Right lobe of liver (tissue), 6 donors: ENCODE data around the gene LRRN1. TPM values are rescaled to one million over a fixed set of nuclear protein-coding genes. Genes with fewer than 3 reads are reported as not detected.

Experiments used
- ATAC-seq, 4 donors: fragments of 200-7000 bp; cut with Tn5 transposase; one replicate each; pipeline ENCODE4 v1.9.1; 2020; ENCODE audit warnings: mild to moderate bottlenecking in 4 of 4, moderate library complexity in 4 of 4
- DNase-seq, 3 donors: peaks; one replicate each; pipeline ENCODE4 v3.0.0-alpha.2; 2020
- H3K27ac ChIP-seq, 3 donors: fragments of 200-600 bp; one replicate each; pipeline ENCODE4 v1.8.0; 2022
- H3K27me3 ChIP-seq, 2 donors: fragments of 200-600 bp; one replicate each; pipeline ENCODE4 v1.8.0; 2022
- H3K36me3 ChIP-seq, 4 donors: fragments of 200-600 bp; sonication (generic) in 1 of 4; one replicate each; pipeline versions ENCODE4 v1.5.1 to v1.8.0; 2017 to 2022; ENCODE audit warnings: control low read depth in 1 of 4
- H3K4me1 ChIP-seq, 4 donors: fragments of 200-600 bp; sonication (generic) in 1 of 4; one replicate each; pipeline versions ENCODE4 v1.5.1 to v1.8.0; 2017 to 2022; ENCODE audit warnings: control low read depth in 1 of 4
- H3K4me3 ChIP-seq, 3 donors: fragments of 200-600 bp; one replicate each; pipeline ENCODE4 v1.8.0; 2022
- H3K9me3 ChIP-seq, 4 donors: fragments of 200-600 bp; sonication (generic) in 1 of 4; one replicate each; pipeline versions ENCODE4 v1.5.1 to v1.8.0; 2017 to 2022; ENCODE audit warnings: control low read depth in 1 of 4
- POLR2A ChIP-seq: fragments of 450-650 bp; IDR thresholded peaks from one replicate; pipeline ENCODE4 v1.6.1; 2017; ENCODE audit warnings: antibody characterized with exemption, mild to moderate bottlenecking
- WGBS: methylation state at CpG from one replicate; pipeline ENCODE4 v1.1.6; 2018; ENCODE audit warnings: low coverage, low lambda C conversion rate; ENCODE audit not compliant: insufficient coverage; ENCODE audit errors: missing lambda C conversion rate; 5-methylcytosine and 5-hydroxymethylcytosine counted together
- intact Hi-C, 2 donors: fragments of 100-400 bp; cut with DNase I; formaldehyde crosslinking; loops; one replicate each; pipeline versions ENCODE4 v1.11.2 to v1.14.1; 2022
- total RNA-seq, 6 experiments: library from RNA; depleted of rRNA in 2 of 6; stranded (reverse); fragments of >200 nt in 2 of 6; fragmentation: NEBNext Ultra II Directional in 3 of 6; extraction: Animal tissue kit (Norgen Biotek cat#: 25700) in 3 of 6; gene quantifications; one replicate each; pipeline versions ENCODE4 v1.1.0 to v1.2.4, GENCODE V29; 2016 to 2023
- TF ChIP-seq, protein P1 (sequence below), 4 donors: fragments of 200-600 bp in 3 of 4; fragments of 450-650 bp in 1 of 4; IDR thresholded peaks; one replicate each; pipeline versions ENCODE4 v1.5.1 to v1.8.0; 2016 to 2022; ENCODE audit warnings: antibody characterized with exemption in 4 of 4, mild to moderate bottlenecking in 2 of 4
- donor health status: DM: no; HTN: yes; CAD: no.
- donor health status: DM: no; HTN: no; CAD: no.
- donor health status: DM: no; HTN: no; CAD: no.
- donor health status: DM: no; HTN: yes; CAD: no.
- donor health status: DM: no; HTN: yes; CAD: no.

Gene LRRN1
- total RNA-seq, 6 experiments from 2014 or later, result 0.12 to 0.51 (median 0.14) TPM

DNA sequence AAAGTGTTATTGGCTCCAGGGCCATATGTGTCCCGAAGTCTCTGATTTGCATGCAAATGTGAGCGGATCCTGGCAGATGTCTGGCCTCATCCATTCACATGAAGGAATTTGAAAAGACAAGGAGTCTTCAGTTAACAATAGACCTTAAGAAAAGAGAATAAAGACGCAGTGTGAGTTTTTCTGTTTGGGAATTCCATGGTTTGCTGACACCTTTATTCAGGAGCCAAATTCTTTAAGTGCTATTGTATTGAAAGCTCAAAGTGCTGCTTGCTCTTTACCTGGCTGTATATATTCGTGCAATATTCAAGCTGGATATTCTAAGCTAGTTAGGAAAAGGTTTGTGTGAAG lies 2.2 kb downstream of the LRRN1 start:
- DNase-seq (no peak), ATAC-seq (no peak)
- Histone ChIP-seq H3K36me3 (no peaks in the 10 kb centered on the region), H3K4me1 (peaks cover 0 to 10% (median 0%) of the 10 kb centered on the region in 4 donors), H3K4me3 (no peak overlapping the region), H3K27ac (no peak overlapping the region), H3K9me3 (no peaks in the 10 kb centered on the region), H3K27me3 (peaks cover 0 to 6% of the 10 kb centered on the region in 2 donors)
- intact Hi-C loops, result no loop called here
- 55% methylated on average over 4 of the region's 4 CpGs for WGBS
- TF ChIP-seq, protein P1, sequence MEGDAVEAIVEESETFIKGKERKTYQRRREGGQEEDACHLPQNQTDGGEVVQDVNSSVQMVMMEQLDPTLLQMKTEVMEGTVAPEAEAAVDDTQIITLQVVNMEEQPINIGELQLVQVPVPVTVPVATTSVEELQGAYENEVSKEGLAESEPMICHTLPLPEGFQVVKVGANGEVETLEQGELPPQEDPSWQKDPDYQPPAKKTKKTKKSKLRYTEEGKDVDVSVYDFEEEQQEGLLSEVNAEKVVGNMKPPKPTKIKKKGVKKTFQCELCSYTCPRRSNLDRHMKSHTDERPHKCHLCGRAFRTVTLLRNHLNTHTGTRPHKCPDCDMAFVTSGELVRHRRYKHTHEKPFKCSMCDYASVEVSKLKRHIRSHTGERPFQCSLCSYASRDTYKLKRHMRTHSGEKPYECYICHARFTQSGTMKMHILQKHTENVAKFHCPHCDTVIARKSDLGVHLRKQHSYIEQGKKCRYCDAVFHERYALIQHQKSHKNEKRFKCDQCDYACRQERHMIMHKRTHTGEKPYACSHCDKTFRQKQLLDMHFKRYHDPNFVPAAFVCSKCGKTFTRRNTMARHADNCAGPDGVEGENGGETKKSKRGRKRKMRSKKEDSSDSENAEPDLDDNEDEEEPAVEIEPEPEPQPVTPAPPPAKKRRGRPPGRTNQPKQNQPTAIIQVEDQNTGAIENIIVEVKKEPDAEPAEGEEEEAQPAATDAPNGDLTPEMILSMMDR (IDR thresholded peaks at IDR 0.05), result no peak
- no peak for TF ChIP-seq POLR2A

DNA sequence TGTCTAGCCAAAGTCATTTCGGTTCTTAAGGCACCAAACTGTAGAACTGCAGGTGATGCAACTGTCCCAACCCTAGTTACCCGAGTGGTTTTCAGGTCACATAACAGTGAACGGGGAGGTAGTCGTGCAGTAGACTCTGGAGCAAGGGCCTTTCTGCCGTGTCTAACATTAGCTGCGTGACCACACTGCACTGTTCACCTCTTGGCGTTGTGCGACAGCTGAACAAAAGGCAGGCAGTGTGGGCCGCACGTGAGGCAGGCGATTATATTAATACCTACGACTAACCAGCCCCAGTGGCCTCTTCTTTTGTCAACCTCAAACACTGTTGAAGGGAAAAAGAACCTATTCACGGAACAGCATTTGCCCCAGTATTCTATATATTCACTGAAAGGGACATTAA lies 2.8 kb downstream of the LRRN1 start:
- Histone ChIP-seq H3K36me3 (no peaks in the 10 kb centered on the region), H3K4me3 (no peak overlapping the region), H3K9me3 (no peaks in the 10 kb centered on the region), H3K27me3 (peaks cover 0 to 6% of the 10 kb centered on the region in 2 donors), H3K27ac (no peak overlapping the region), H3K4me1 (peaks cover 0 to 10% (median 0%) of the 10 kb centered on the region in 4 donors)
- TF ChIP-seq, protein P1 (IDR thresholded peaks at IDR 0.05), result no peak
- TF ChIP-seq POLR2A, result no peak
- ATAC-seq (no peak), DNase-seq (no peak)
- intact Hi-C loops, result no loop called here
- 58% methylated on average over 13 of the region's 13 CpGs for WGBS

DNA sequence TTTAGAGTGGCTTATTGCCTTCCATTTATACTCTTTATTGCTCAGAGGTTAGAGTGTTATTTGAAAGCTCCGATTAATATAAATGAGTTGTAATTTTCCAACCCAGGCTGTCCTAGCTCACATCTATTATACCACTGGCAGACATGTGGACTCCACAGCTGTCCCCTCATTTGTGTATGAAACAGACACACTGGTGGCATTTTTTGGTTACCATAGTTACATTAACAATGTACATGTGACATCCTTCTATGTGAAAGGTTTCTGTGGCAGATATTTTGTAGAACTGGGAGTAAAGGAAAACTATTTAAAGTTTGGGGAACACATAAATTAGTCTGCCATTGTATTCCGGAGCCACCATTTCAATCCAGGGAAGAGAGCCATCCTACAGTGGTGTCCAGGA lies 5.3 kb downstream of the LRRN1 start:
- intact Hi-C loops, result no loop called here
- Histone ChIP-seq H3K36me3 (no peaks in the 10 kb centered on the region), H3K9me3 (no peaks in the 10 kb centered on the region), H3K27ac (no peak overlapping the region), H3K4me3 (no peak overlapping the region), H3K4me1 (peaks cover 0 to 10% (median 0%) of the 10 kb centered on the region in 4 donors), H3K27me3 (peaks cover 0 to 1% of the 10 kb centered on the region in 2 donors)
- DNase-seq (no peak), ATAC-seq (no peak)
- WGBS, result 89% methylated on average over 2 of the region's 2 CpGs
- TF ChIP-seq, protein P1 (IDR thresholded peaks at IDR 0.05), result no peak
- TF ChIP-seq POLR2A, result no peak

DNA sequence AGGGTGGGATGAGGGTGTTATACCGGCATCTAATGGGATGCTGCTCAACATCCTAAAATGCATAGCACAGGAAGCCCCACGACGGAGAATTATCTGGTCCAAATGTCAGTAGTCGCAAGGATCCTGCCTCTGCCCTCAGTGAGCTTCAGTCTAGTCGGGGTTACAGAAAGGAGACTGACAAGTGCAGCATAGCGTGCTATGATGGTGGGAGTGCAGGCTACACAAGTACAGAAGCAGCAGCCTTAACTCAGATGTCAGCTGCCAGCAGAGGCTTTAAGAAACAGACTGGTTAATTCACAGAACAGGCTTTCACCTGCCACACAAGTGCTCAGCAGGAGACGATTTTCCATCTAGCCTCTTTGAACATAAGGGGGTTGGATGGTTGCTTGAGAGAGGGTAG lies 6.9 kb downstream of the LRRN1 start:
- peaks cover 0 to under 1% (median 0%) of the 10 kb centered on the region in 4 donors for H3K4me1 ChIP-seq
- H3K9me3 ChIP-seq, result no peaks in the 10 kb centered on the region
- no peaks in the 10 kb centered on the region for H3K27me3 ChIP-seq
- H3K4me3 ChIP-seq, result no peak overlapping the region
- ATAC-seq, result no peak
- no peaks in the 10 kb centered on the region for H3K36me3 ChIP-seq
- intact Hi-C loops, result no loop called here
- TF ChIP-seq, protein P1 (IDR thresholded peaks at IDR 0.05), result no peak
- TF ChIP-seq POLR2A, result no peak
- H3K27ac ChIP-seq, result no peak overlapping the region
- DNase-seq, result no peak
- WGBS, result 79% methylated on average over 3 of the region's 7 CpGs

DNA sequence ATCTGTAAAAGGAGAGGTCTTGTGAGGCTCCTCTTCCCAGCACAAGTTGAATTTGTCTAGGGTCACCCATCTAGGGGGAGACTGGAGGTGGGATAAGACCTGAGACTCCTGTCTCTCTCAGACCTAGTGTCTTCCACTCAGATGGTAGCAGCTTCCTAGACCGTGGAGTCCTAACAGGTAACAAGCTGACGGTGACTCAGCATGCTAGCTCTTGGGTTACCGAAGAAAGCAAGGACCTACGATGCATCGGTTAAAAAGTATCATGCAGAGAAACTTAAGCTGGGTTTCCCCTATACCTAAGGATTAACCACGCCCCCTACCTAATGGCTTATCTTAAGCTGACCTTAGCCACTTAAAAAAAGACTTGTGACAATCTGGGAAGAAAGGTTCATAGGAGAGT lies 7.6 kb downstream of the LRRN1 start:
- intact Hi-C loops, result no loop called here
- 66% methylated on average over 4 of the region's 6 CpGs for WGBS

More for the DNA sequence above, 7.6 kb downstream of the LRRN1 start:
- no peak overlapping the region for H3K27ac ChIP-seq
- H3K36me3 ChIP-seq, result no peaks in the 10 kb centered on the region
- no peaks in the 10 kb centered on the region for H3K27me3 ChIP-seq
- no peaks in the 10 kb centered on the region for H3K9me3 ChIP-seq
- H3K4me3 ChIP-seq, result no peak overlapping the region
- H3K4me1 ChIP-seq, result no peaks in the 10 kb centered on the region
- DNase-seq (no peak), ATAC-seq (no peak)
- no peak for TF ChIP-seq POLR2A
- TF ChIP-seq, protein P1 (IDR thresholded peaks at IDR 0.05), result no peak
